Stomach smooth muscle (tissue), 2 donors: ENCODE results near the gene IMMT.
"Not testable (repeated sequence)": the region's sequence is repeated elsewhere in the genome, so short reads cannot be mapped to it uniquely, and the experiment has no call there.

Experiments
- H3K27ac ChIP-seq: one replicate; pipeline ENCODE4 v1.7.0; 2013; ENCODE audit warnings: mild to moderate bottlenecking, low read length, inconsistent platforms
- H3K27me3 ChIP-seq, 2 donors: one replicate each; pipeline ENCODE4 v1.7.0; 2013; ENCODE audit warnings: low read length in 2 of 2; ENCODE audit not compliant: insufficient read depth in 2 of 2, control insufficient read depth in 1 of 2
- H3K36me3 ChIP-seq, 2 donors: one replicate each; pipeline ENCODE4 v1.7.0; 2013; ENCODE audit warnings: low read length in 2 of 2; ENCODE audit not compliant: control insufficient read depth in 2 of 2, insufficient read depth in 2 of 2
- H3K4me1 ChIP-seq: one replicate; pipeline ENCODE4 v1.7.0; 2013; ENCODE audit warnings: low read length; ENCODE audit not compliant: control insufficient read depth, insufficient read depth
- H3K4me3 ChIP-seq, 2 donors: one replicate each; pipeline ENCODE4 v1.7.0; 2013; ENCODE audit warnings: low read length in 2 of 2
- H3K9ac ChIP-seq, 2 donors: one replicate each; pipeline ENCODE4 v1.7.0; 2013; ENCODE audit warnings: low read length in 2 of 2, mild to moderate bottlenecking in 1 of 2
- H3K9me3 ChIP-seq, 2 donors: one replicate each; pipeline ENCODE4 v1.7.0; 2013; ENCODE audit warnings: low read length in 2 of 2; ENCODE audit not compliant: control insufficient read depth in 2 of 2
- donor health status: healthy.
- donor health status: Pancreatic carcinoma.

The IMMT gene

GRCh38 chr2:86195055-86195807 is at the start of gene IMMT:
Gene IMMT (minus strand): TSS chr2:86195462. CDS start chr2:86195382, 80 bp downstream.
- Histone ChIP-seq H3K27ac (peak within 1 kb of the TSS; percentile 98), H3K4me1 (peaks cover 25% of the 10 kb centered on the region), H3K36me3 (peaks cover 0 to 3% of the 10 kb centered on the region in 2 donors), H3K9me3 (no peaks in the 10 kb centered on the region), H3K4me3 (peak within 1 kb of the TSS; percentile 85 to 99), H3K9ac (peak within 1 kb of the TSS; percentile 93 to 96), H3K27me3 (no peaks in the 10 kb centered on the region)

- H3K4me1 ChIP-seq, result peaks cover 34% of the 10 kb centered on the region
- H3K9ac ChIP-seq, H3K9me3 ChIP-seq, H3K36me3 ChIP-seq, H3K4me3 ChIP-seq, H3K27me3 ChIP-seq: not testable (repeated sequence)
- H3K27ac ChIP-seq, result peak overlapping the region; percentile 62
Measured at GRCh38 chr2:86244781-86245180, 49.5 kb upstream of the IMMT start.

- H3K27me3 ChIP-seq, result no peaks in the 10 kb centered on the region
- peak overlapping the region; percentile 62 for H3K27ac ChIP-seq
- peak overlapping the region in 1 of 2 donors; percentile 47 for H3K4me3 ChIP-seq
Measured at GRCh38 chr2:86243950-86244733, 48.9 kb upstream of the IMMT start.

GRCh38 chr2:86243272-86243671 is 48.0 kb upstream of the IMMT start:
- H3K4me1 ChIP-seq, result peaks cover 24% of the 10 kb centered on the region
- peak overlapping the region; percentile 62 for H3K27ac ChIP-seq
- H3K27me3 ChIP-seq, result no peaks in the 10 kb centered on the region
- no peaks in the 10 kb centered on the region for H3K9me3 ChIP-seq
- peak overlapping the region in 1 of 2 donors; percentile 47 for H3K4me3 ChIP-seq
- peak overlapping the region in 1 of 2 donors; percentile 22 for H3K9ac ChIP-seq
- H3K36me3 ChIP-seq, result peaks cover 0 to 10% of the 10 kb centered on the region in 2 donors

More at GRCh38 chr2:86243950-86244733, 48.9 kb upstream of the IMMT start:
- Histone ChIP-seq H3K36me3 (peaks cover 0 to 4% of the 10 kb centered on the region in 2 donors), H3K4me1 (peaks cover 28% of the 10 kb centered on the region), H3K9me3 (no peaks in the 10 kb centered on the region), H3K9ac (peak overlapping the region in 1 of 2 donors; percentile 36)

- Histone ChIP-seq H3K27me3 (no peaks in the 10 kb centered on the region), H3K4me3 (no peak overlapping the region), H3K36me3 (peaks cover 0 to 11% of the 10 kb centered on the region in 2 donors), H3K9ac (no peak overlapping the region), H3K4me1 (peaks cover 22% of the 10 kb centered on the region), H3K9me3 (no peaks in the 10 kb centered on the region), H3K27ac (no peak overlapping the region)
Measured at GRCh38 chr2:86241611-86242010, 46.3 kb upstream of the IMMT start.

- Histone ChIP-seq H3K27me3 (no peaks in the 10 kb centered on the region), H3K4me1 (peaks cover 22% of the 10 kb centered on the region), H3K4me3 (no peak overlapping the region), H3K9me3 (no peaks in the 10 kb centered on the region), H3K27ac (no peak overlapping the region), H3K9ac (no peak overlapping the region), H3K36me3 (peaks cover 0 to 11% of the 10 kb centered on the region in 2 donors)
Measured at GRCh38 chr2:86240251-86240650, 45.0 kb upstream of the IMMT start.

- H3K4me1 ChIP-seq, result peaks cover 21% of the 10 kb centered on the region
- H3K27me3 ChIP-seq, result no peaks in the 10 kb centered on the region
- H3K27ac ChIP-seq, result no peak overlapping the region
- no peak overlapping the region for H3K4me3 ChIP-seq
- peaks cover 0 to 11% of the 10 kb centered on the region in 2 donors for H3K36me3 ChIP-seq
- H3K9me3 ChIP-seq, result no peaks in the 10 kb centered on the region
- no peak overlapping the region for H3K9ac ChIP-seq
Measured at GRCh38 chr2:86239745-86240144, 44.5 kb upstream of the IMMT start.

GRCh38 chr2:86239326-86239725 is 44.1 kb upstream of the IMMT start:
- H3K4me1 ChIP-seq, result peaks cover 21% of the 10 kb centered on the region
- H3K27ac ChIP-seq, result no peak overlapping the region
- no peaks in the 10 kb centered on the region for H3K9me3 ChIP-seq

GRCh38 chr2:86238354-86238753 is 43.1 kb upstream of the IMMT start:
- H3K9me3 ChIP-seq, result no peaks in the 10 kb centered on the region
- no peak overlapping the region for H3K9ac ChIP-seq

More at GRCh38 chr2:86239326-86239725, 44.1 kb upstream of the IMMT start:
- no peak overlapping the region for H3K9ac ChIP-seq
- H3K27me3 ChIP-seq, result no peaks in the 10 kb centered on the region
- H3K36me3 ChIP-seq, result peaks cover 0 to 11% of the 10 kb centered on the region in 2 donors
- no peak overlapping the region for H3K4me3 ChIP-seq

GRCh38 chr2:86237172-86237571 is 41.9 kb upstream of the IMMT start:
- Histone ChIP-seq H3K9me3 (no peaks in the 10 kb centered on the region), H3K4me3 (no peak overlapping the region), H3K27ac (no peak overlapping the region), H3K36me3 (peaks cover 0 to 14% of the 10 kb centered on the region in 2 donors), H3K27me3 (no peaks in the 10 kb centered on the region), H3K9ac (no peak overlapping the region), H3K4me1 (peaks cover 11% of the 10 kb centered on the region)

More at GRCh38 chr2:86238354-86238753, 43.1 kb upstream of the IMMT start:
- Histone ChIP-seq H3K27me3 (no peaks in the 10 kb centered on the region), H3K36me3 (peaks cover 0 to 11% of the 10 kb centered on the region in 2 donors), H3K27ac (no peak overlapping the region), H3K4me1 (peaks cover 21% of the 10 kb centered on the region), H3K4me3 (peak overlapping the region in 1 of 2 donors; percentile 8)
